Body of pancreas (tissue), 4 donors: Measurements from ENCODE around the gene HDAC7. TPM values are rescaled to one million over a fixed set of nuclear protein-coding genes. Genes with fewer than 3 reads are reported as not detected.

Experiments
- ATAC-seq: fragments of 150-250 bp; one replicate; pipeline ENCODE4 v1.9.1; 2016
- DNase-seq, 4 donors: peaks; one replicate each; pipeline ENCODE4 v3.0.0-alpha.2; 2019
- H3K27ac ChIP-seq, 4 donors: fragments of 200-600 bp; sonication (generic); 1 replicate in 3 of 4; 2 replicates in 1 of 4; pipeline versions ENCODE4 v1.5.1 to v1.6.1; 2016 to 2019; ENCODE audit warnings: mild to moderate bottlenecking in 1 of 4, mixed read lengths in 1 of 4, moderate library complexity in 1 of 4
- H3K27me3 ChIP-seq, 2 donors: fragments of 200-600 bp; sonication (generic); one replicate each; pipeline ENCODE4 v1.6.0; 2016; ENCODE audit warnings: mild to moderate bottlenecking in 1 of 2
- H3K36me3 ChIP-seq, 2 donors: fragments of 200-600 bp; sonication (generic); replicated peaks in 1 of 2; 2 replicates each; pipeline ENCODE4 v1.5.1; 2016; ENCODE audit warnings: low read depth in 2 of 2; ENCODE audit not compliant: insufficient read depth in 1 of 2
- H3K4me1 ChIP-seq: fragments of 200-600 bp; sonication (generic); one replicate; pipeline ENCODE4 v1.6.0; 2016
- H3K4me3 ChIP-seq, 2 donors: fragments of 200-600 bp; sonication (generic); 1 replicate in 1 of 2; 2 replicates in 1 of 2; pipeline ENCODE4 v1.5.1; 2016 to 2019
- H3K9me3 ChIP-seq, 3 donors: fragments of 200-600 bp; sonication (generic); 1 replicate in 2 of 3; 2 replicates in 1 of 3; pipeline ENCODE4 v1.5.1; 2016
- POLR2A ChIP-seq, 3 donors: fragments of 450-650 bp; IDR thresholded peaks; one replicate each; pipeline ENCODE4 v1.6.1; 2016; ENCODE audit warnings: antibody characterized with exemption in 3 of 3, mild to moderate bottlenecking in 2 of 3
- WGBS, 2 donors: methylation state at CpG; one replicate each; pipeline ENCODE4 v1.1.5; 2017; 5-methylcytosine and 5-hydroxymethylcytosine counted together
- intact Hi-C: fragments of 100-400 bp; cut with DNase I; formaldehyde crosslinking; loops from one replicate; pipeline ENCODE4 v1.15.1; 2023
- total RNA-seq, 2 donors: library from RNA; depleted of rRNA; stranded (reverse); fragments of >200 nt; gene quantifications; one replicate each; pipeline ENCODE4 v1.1.0, GENCODE V29; 2016
- TF ChIP-seq, protein P1 (sequence below), 7 experiments: fragments of 450-650 bp in 4 of 7; fragments of 200-600 bp in 3 of 7; sonication (generic) in 3 of 7; IDR thresholded peaks; one replicate each; pipeline ENCODE4 v1.5.1; 2016 to 2019; ENCODE audit warnings: antibody characterized with exemption in 7 of 7

Gene HDAC7
- total RNA-seq, 2 donors from 2014 or later, result 26.2 to 26.7 TPM

DNA sequence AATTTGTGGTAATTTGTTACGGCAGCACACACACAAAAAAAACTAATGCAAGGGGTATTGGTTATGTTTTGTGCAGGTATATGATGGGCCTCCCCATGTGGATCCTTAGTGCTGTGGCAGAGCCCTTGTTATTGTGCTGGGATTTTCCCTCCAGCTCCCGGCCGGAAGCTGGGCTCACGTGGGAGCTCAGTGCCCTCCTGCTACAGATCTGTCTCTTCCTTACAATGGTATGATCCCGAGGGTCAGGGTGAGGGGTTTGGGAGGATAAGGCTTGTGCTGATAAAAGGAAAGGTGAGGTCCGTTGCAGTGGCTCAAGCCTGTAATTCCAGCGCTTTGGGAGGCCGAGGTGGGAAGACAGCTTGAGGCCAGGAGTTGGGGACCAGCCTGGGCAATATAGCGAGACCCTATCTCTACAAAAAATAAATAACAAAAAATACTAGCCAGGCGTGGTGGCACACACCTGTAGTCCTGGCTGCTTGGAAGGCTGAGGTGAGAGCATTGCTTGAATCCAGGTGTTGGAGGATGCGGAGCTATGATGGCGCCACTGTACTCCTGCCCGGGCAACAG lies 47.5 kb downstream of the HDAC7 start:
- 77 to 80% methylated on average over 13 of the region's 13 CpGs for WGBS, 2 donors
- TF ChIP-seq POLR2A (IDR thresholded peaks at IDR 0.05), result no peak
- TF ChIP-seq, protein P1, sequence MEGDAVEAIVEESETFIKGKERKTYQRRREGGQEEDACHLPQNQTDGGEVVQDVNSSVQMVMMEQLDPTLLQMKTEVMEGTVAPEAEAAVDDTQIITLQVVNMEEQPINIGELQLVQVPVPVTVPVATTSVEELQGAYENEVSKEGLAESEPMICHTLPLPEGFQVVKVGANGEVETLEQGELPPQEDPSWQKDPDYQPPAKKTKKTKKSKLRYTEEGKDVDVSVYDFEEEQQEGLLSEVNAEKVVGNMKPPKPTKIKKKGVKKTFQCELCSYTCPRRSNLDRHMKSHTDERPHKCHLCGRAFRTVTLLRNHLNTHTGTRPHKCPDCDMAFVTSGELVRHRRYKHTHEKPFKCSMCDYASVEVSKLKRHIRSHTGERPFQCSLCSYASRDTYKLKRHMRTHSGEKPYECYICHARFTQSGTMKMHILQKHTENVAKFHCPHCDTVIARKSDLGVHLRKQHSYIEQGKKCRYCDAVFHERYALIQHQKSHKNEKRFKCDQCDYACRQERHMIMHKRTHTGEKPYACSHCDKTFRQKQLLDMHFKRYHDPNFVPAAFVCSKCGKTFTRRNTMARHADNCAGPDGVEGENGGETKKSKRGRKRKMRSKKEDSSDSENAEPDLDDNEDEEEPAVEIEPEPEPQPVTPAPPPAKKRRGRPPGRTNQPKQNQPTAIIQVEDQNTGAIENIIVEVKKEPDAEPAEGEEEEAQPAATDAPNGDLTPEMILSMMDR (IDR thresholded peaks at IDR 0.05), result no peak
- DNase-seq (no peak), ATAC-seq (no peak)
- H3K4me1 ChIP-seq, result peaks cover 40% of the 10 kb centered on the region
- H3K27me3 ChIP-seq, result no peaks in the 10 kb centered on the region
- intact Hi-C loops, result no loop called here
- no peak overlapping the region for H3K4me3 ChIP-seq
- H3K9me3 ChIP-seq, result no peaks in the 10 kb centered on the region
- H3K27ac ChIP-seq, result peak overlapping the region in 3 of 4 donors; percentile 86 to 92 (median 92)
- no peaks in the 10 kb centered on the region for H3K36me3 ChIP-seq

DNA sequence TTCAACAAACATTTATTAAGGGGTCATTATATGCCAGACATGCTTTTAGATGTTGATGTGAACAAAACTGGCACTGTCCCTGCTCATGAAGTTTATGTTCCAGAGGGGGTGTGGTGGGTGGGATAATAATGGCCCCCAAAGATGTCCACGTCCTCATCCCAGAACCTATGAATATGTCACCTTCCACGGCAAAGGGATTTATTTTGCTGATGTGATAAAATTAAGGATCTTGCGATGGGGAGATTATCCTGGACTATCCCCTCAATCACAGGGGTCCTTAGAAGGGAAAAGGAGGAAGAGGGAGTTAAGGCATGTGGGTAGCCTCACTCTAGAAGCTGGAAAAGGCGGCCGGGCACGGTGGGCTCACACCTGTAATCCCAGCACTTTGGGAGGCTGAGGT lies 48.4 kb downstream of the HDAC7 start:
- WGBS, 2 donors, result 76 to 79% methylated on average over 6 of the region's 6 CpGs
- H3K27me3 ChIP-seq, result no peaks in the 10 kb centered on the region
- H3K36me3 ChIP-seq, result no peaks in the 10 kb centered on the region
- ATAC-seq (no peak), DNase-seq (no peak)
- no peak overlapping the region for H3K4me3 ChIP-seq
- TF ChIP-seq, protein P1 (IDR thresholded peaks at IDR 0.05), result no peak
- no peak for TF ChIP-seq POLR2A (IDR thresholded peaks at IDR 0.05)
- peaks cover 32% of the 10 kb centered on the region for H3K4me1 ChIP-seq
- no peaks in the 10 kb centered on the region for H3K9me3 ChIP-seq
- H3K27ac ChIP-seq, result no peak overlapping the region
- intact Hi-C loops, result no loop called here

DNA sequence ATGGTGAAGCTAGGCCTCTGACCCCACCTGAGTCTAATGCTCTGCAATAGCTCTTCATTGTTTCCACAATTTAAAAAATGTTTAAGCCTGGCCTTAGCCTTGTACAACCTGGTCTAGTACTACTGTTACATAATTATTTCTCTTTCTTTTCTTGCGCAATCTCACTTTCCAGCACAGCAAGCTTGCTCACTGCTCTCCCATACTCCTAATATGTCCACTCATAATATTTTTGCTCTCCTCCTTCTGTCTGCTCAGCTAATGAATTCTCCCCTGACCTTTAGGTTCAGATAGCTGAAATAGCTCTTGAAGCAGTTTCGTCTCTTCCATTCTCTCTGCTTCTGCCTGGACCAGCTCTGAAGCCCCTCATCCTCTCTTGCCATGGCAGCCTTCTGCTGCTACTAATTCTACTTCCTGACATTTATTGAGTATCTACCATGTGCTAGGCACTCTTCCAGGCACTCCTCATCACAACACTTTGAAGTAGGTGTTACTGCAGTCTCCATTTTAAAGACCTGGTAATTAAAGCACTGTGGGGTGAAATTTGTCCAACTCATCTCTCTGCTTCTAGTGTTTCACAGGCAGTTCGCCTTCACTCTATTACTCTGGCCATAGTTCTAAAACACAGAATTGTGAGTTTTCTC lies 49.5 kb downstream of the HDAC7 start:
- H3K36me3 ChIP-seq, result no peaks in the 10 kb centered on the region
- DNase-seq, result no peak
- intact Hi-C loops, result no loop called here
- WGBS, 2 donors, result 78 to 86% methylated on average over 3 of the region's 3 CpGs
- no peaks in the 10 kb centered on the region for H3K9me3 ChIP-seq
- peaks cover 23% of the 10 kb centered on the region for H3K4me1 ChIP-seq
- H3K27ac ChIP-seq, result no peak overlapping the region
- ATAC-seq, result no peak
- no peaks in the 10 kb centered on the region for H3K27me3 ChIP-seq
- H3K4me3 ChIP-seq, result no peak overlapping the region
- TF ChIP-seq, protein P1 (IDR thresholded peaks at IDR 0.05), result no peak
- TF ChIP-seq POLR2A (IDR thresholded peaks at IDR 0.05), result no peak

DNA sequence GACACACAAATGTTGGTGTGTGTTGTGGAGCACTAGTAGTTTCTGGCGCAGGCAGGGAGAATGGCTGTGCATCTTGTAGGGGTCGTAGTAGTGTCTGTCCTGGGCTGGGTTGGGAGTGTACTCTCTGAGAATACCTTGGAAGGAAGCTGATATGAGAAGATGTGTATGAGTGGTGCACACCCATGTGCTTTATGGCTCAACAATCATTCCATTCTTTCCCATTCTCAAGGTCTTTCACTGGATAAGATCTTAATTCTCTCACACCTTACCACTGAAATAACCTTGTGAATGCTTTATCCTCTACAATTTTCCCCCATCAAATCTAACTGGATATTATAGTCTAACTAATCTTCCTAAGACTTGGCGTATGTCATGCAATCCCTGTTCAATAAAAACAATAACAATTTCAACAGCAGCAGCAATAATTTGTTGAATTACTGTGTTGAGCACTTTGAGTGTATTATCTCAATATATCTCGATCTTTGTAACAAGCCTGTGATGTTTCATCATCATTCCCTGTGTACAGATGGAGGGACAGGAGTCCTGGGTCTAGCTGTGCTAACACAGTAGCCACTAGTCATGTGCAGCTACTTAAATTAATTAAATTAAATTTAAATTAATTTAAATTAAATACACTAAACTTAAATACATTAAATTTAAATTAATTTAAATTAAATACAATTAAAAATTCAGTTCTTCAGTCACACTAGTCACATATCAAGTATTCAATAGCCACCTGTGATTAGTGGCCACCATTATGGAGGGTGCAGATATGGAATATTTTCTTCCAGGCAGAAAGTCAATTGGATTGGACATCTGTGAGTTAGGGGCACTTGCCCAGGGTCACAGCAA lies 50.2 kb downstream of the HDAC7 start:
- Histone ChIP-seq H3K27me3 (no peaks in the 10 kb centered on the region), H3K36me3 (no peaks in the 10 kb centered on the region), H3K4me3 (no peak overlapping the region), H3K4me1 (peaks cover 15% of the 10 kb centered on the region), H3K9me3 (no peaks in the 10 kb centered on the region), H3K27ac (no peak overlapping the region)
- intact Hi-C loops, result no loop called here
- DNase-seq (no peak), ATAC-seq (no peak)
- no peak for TF ChIP-seq POLR2A (IDR thresholded peaks at IDR 0.05)
- TF ChIP-seq, protein P1 (IDR thresholded peaks at IDR 0.05), result no peak
- 68 to 73% methylated on average over 4 of the region's 4 CpGs for WGBS, 2 donors
